Endothelial cell of umbilical vein (primary cell): Measurements from ENCODE around the gene S100A14.

Experiments used
- MAX ChIP-seq: IDR thresholded peaks from 2 replicates; pipeline ENCODE4 v1.6.1; 2011; ENCODE audit not compliant: insufficient read depth, insufficient read length
- MYC ChIP-seq: IDR thresholded peaks from one replicate; pipeline ENCODE4 v1.6.1; 2011; ENCODE audit warnings: mild to moderate bottlenecking, low read depth, low read length
- POLR2A ChIP-seq: IDR thresholded peaks from 2 replicates; pipeline ENCODE4 v1.6.1; 2012; ENCODE audit warnings: low read depth, mild to moderate bottlenecking, control low read depth, low read length
- TF ChIP-seq, protein P1 (sequence below), 2 donors: IDR thresholded peaks; 1 replicate in 1 of 2; 2 replicates in 1 of 2; pipeline ENCODE4 v1.5.1; 2011; ENCODE audit warnings: low read length in 2 of 2, mild to moderate bottlenecking in 2 of 2, moderate library complexity in 2 of 2, control low read depth in 1 of 2, inconsistent platforms in 1 of 2, low read depth in 1 of 2; ENCODE audit not compliant: insufficient read depth in 1 of 2; ENCODE audit errors: extremely low read depth in 1 of 2

GRCh38 chr1:153570874-153571273 lies 45.3 kb downstream of the S100A14 start:
- TF ChIP-seq, protein P1, sequence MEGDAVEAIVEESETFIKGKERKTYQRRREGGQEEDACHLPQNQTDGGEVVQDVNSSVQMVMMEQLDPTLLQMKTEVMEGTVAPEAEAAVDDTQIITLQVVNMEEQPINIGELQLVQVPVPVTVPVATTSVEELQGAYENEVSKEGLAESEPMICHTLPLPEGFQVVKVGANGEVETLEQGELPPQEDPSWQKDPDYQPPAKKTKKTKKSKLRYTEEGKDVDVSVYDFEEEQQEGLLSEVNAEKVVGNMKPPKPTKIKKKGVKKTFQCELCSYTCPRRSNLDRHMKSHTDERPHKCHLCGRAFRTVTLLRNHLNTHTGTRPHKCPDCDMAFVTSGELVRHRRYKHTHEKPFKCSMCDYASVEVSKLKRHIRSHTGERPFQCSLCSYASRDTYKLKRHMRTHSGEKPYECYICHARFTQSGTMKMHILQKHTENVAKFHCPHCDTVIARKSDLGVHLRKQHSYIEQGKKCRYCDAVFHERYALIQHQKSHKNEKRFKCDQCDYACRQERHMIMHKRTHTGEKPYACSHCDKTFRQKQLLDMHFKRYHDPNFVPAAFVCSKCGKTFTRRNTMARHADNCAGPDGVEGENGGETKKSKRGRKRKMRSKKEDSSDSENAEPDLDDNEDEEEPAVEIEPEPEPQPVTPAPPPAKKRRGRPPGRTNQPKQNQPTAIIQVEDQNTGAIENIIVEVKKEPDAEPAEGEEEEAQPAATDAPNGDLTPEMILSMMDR (IDR thresholded peaks at IDR 0.05; ENCODE audit: extremely low read depth in 1 of 2, insufficient read depth in 1 of 2, low read depth in 1 of 2, low read length in 2 of 2) = no peak
- TF ChIP-seq POLR2A (no peak), MAX (no peak), MYC (no peak)
